Endodermal cell (in vitro differentiated cells): ENCODE data around the gene RSU1. TPM values are rescaled to one million over a fixed set of nuclear protein-coding genes. Genes with fewer than 3 reads are reported as not detected.

Experiments
- DNase-seq: peaks from one replicate; pipeline ENCODE4 v3.0.0-alpha.2; 2017
- H3K27ac ChIP-seq: 2 replicates; pipeline ENCODE4 v1.5.1; 2013; ENCODE audit warnings: mild to moderate bottlenecking, low read depth, low read length, moderate library complexity
- H3K27me3 ChIP-seq: 2 replicates; pipeline ENCODE4 v1.6.1; 2013; ENCODE audit warnings: mild to moderate bottlenecking, low read length, moderate library complexity; ENCODE audit not compliant: insufficient read depth, control insufficient read depth, poor library complexity, severe bottlenecking
- H3K36me3 ChIP-seq: 2 replicates; pipeline ENCODE4 v1.7.0; 2013; ENCODE audit warnings: mild to moderate bottlenecking, low read length, moderate library complexity; ENCODE audit not compliant: control insufficient read depth, insufficient read depth
- H3K4me1 ChIP-seq: one replicate; pipeline ENCODE4 v1.7.0; 2013; ENCODE audit warnings: low read length; ENCODE audit not compliant: control insufficient read depth, insufficient read depth
- H3K4me3 ChIP-seq: 2 replicates; pipeline ENCODE4 v1.5.1; 2013; ENCODE audit warnings: mild to moderate bottlenecking, low read length, moderate library complexity
- H3K9ac ChIP-seq: 2 replicates; pipeline ENCODE4 v1.6.1; 2013; ENCODE audit warnings: mild to moderate bottlenecking, low read length, moderate library complexity; ENCODE audit not compliant: poor library complexity, severe bottlenecking; ENCODE audit errors: extremely low read depth
- H3K9me3 ChIP-seq: 2 replicates; pipeline ENCODE4 v1.6.1; 2013; ENCODE audit warnings: mild to moderate bottlenecking, low read length, moderate library complexity; ENCODE audit not compliant: control insufficient read depth
- H3K27ac Mint-ChIP-seq: 2 replicates; pipeline ENCODE4 v1.8.0; 2020; ENCODE audit warnings: mixed read lengths
- H3K27me3 Mint-ChIP-seq: 2 replicates; pipeline ENCODE4 v1.8.0; 2021; ENCODE audit warnings: mild to moderate bottlenecking, mixed read lengths; ENCODE audit not compliant: insufficient read depth
- H3K36me3 Mint-ChIP-seq: 2 replicates; pipeline ENCODE4 v1.8.0; 2020; ENCODE audit warnings: low read depth, mixed read lengths
- H3K4me1 Mint-ChIP-seq: 2 replicates; pipeline ENCODE4 v1.8.0; 2020; ENCODE audit warnings: mixed read lengths
- H3K4me3 Mint-ChIP-seq: 2 replicates; pipeline ENCODE4 v1.8.0; 2020; ENCODE audit warnings: mild to moderate bottlenecking, moderate library complexity, mixed read lengths
- H3K9me3 Mint-ChIP-seq: 2 replicates; pipeline ENCODE4 v1.8.0; 2020; ENCODE audit warnings: mild to moderate bottlenecking, mixed read lengths
- WGBS, 2 experiments: methylation state at CpG; one replicate each; pipeline versions ENCODE4 v1.1.5 to v1.1.7; 2013; ENCODE audit warnings: missing lambda C conversion rate in 2 of 2, mixed read lengths in 1 of 2; ENCODE audit not compliant: insufficient coverage in 1 of 2, insufficient read length in 1 of 2; 5-methylcytosine and 5-hydroxymethylcytosine counted together
- total RNA-seq, 2 donors: library from RNA; stranded (reverse); fragmentation: NEBNext Ultra II Directional in 1 of 2; extraction: Animal tissue kit (Norgen Biotek cat#: 25700) in 1 of 2; gene quantifications; 2 replicates in 1 of 2; 3 replicates in 1 of 2; pipeline ENCODE4 v1.2.1, GENCODE V29; 2021
- TF ChIP-seq, protein P1 (sequence below): fragments of 200-600 bp; sonication (generic); conservative IDR thresholded peaks from 2 replicates; pipeline ENCODE4 v1.5.0; 2021; ENCODE audit warnings: antibody characterized with exemption, mild to moderate bottlenecking

RSU1 gene
- total RNA-seq, 2 donors from 2014 or later, result 39.5 to 46.4 TPM

DNA sequence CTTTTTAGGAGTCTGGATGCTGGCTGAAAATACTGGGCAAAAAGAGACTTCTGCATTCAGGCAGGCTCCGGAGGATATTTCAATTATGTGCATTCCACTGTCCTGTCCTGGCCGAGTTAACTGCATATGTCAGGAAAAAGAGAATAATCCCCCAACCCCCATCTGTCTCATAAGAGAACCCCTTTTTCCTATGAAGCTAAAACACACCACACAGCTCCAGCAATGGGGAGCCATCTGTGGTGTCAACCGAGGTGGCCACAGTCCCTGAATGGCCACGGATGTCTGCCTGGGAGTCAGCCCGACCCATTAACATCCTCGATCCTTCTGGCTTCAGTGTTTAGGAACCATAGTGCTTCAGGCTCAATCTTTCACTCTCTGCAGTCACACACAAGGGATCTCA is 70.4 kb downstream of the RSU1 start:
- Histone ChIP-seq H3K4me1 (no peaks in the 10 kb centered on the region), H3K4me3 (no peak overlapping the region), H3K27me3 (no peaks in the 10 kb centered on the region), H3K36me3 (peaks cover 20% of the 10 kb centered on the region), H3K9me3 (no peaks in the 10 kb centered on the region), H3K27ac (no peak overlapping the region), H3K9ac (no peak overlapping the region)
- Mint-ChIP-seq H3K9me3 (no peaks in the 10 kb centered on the region), H3K27ac (no peak overlapping the region), H3K27me3 (no peaks in the 10 kb centered on the region), H3K4me3 (no peak overlapping the region), H3K4me1 (peaks cover 9% of the 10 kb centered on the region), H3K36me3 (peaks cover 20% of the 10 kb centered on the region)
- TF ChIP-seq, protein P1, sequence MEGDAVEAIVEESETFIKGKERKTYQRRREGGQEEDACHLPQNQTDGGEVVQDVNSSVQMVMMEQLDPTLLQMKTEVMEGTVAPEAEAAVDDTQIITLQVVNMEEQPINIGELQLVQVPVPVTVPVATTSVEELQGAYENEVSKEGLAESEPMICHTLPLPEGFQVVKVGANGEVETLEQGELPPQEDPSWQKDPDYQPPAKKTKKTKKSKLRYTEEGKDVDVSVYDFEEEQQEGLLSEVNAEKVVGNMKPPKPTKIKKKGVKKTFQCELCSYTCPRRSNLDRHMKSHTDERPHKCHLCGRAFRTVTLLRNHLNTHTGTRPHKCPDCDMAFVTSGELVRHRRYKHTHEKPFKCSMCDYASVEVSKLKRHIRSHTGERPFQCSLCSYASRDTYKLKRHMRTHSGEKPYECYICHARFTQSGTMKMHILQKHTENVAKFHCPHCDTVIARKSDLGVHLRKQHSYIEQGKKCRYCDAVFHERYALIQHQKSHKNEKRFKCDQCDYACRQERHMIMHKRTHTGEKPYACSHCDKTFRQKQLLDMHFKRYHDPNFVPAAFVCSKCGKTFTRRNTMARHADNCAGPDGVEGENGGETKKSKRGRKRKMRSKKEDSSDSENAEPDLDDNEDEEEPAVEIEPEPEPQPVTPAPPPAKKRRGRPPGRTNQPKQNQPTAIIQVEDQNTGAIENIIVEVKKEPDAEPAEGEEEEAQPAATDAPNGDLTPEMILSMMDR, result no peak
- no peak for DNase-seq
- 83 to 84% methylated on average over 5 to 6 of the region's 6 CpGs for WGBS, 2 experiments

DNA sequence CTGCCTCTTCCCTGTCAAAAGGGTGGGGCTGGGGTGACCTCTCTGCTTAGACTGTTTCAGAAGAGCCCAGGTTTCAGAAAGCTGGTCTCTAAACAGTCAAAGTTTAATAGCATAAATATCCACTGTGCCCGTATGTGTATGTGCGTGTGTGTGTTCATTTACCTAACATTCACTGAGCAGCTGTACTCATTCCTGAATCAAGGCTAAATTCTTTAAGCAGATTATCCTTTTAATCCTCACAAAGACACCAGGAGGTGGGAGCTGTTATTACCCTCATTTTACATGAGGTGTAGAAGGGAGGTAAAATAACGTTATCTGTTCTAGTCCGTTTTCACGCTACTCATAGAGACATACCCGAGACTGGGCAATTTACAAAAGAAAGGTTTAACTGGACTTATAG is 72.2 kb downstream of the RSU1 start:
- H3K27ac Mint-ChIP-seq, result no peak overlapping the region
- WGBS, 2 experiments, result 94 to 100% methylated on average over 6 of the region's 6 CpGs
- Histone ChIP-seq H3K4me1 (no peaks in the 10 kb centered on the region), H3K4me3 (no peak overlapping the region), H3K36me3 (peaks cover 14% of the 10 kb centered on the region), H3K9ac (no peak overlapping the region), H3K27ac (no peak overlapping the region), H3K9me3 (no peaks in the 10 kb centered on the region), H3K27me3 (no peaks in the 10 kb centered on the region)
- no peak for DNase-seq
- no peaks in the 10 kb centered on the region for H3K27me3 Mint-ChIP-seq
- H3K4me1 Mint-ChIP-seq, result peaks cover 9% of the 10 kb centered on the region
- H3K9me3 Mint-ChIP-seq, result peaks cover 1% of the 10 kb centered on the region
- TF ChIP-seq, protein P1, result no peak
- H3K36me3 Mint-ChIP-seq, result peaks cover 10% of the 10 kb centered on the region
- H3K4me3 Mint-ChIP-seq, result no peak overlapping the region

GRCh38 chr10:16742165-16742960 is 74.9 kb downstream of the RSU1 start:
- DNase-seq, result no peak
- Histone ChIP-seq H3K4me3 (no peak overlapping the region), H3K27ac (no peak overlapping the region), H3K36me3 (peaks cover 14% of the 10 kb centered on the region), H3K9me3 (peaks cover 16% of the 10 kb centered on the region), H3K4me1 (no peaks in the 10 kb centered on the region), H3K9ac (no peak overlapping the region), H3K27me3 (no peaks in the 10 kb centered on the region)
- WGBS, 2 experiments, result 92 to 97% methylated on average over 4 to 8 of the region's 8 CpGs
- H3K4me1 Mint-ChIP-seq, result peaks cover 9% of the 10 kb centered on the region
- H3K9me3 Mint-ChIP-seq, result peaks cover 17% of the 10 kb centered on the region
- peaks cover 25% of the 10 kb centered on the region for H3K36me3 Mint-ChIP-seq
- H3K27ac Mint-ChIP-seq, result no peak overlapping the region
- TF ChIP-seq, protein P1, result no peak
- H3K4me3 Mint-ChIP-seq, result no peak overlapping the region
- H3K27me3 Mint-ChIP-seq, result no peaks in the 10 kb centered on the region
